GM19099 (cell line): ENCODE measurements around the gene ERICH6.

ENCODE experiments used
- POLR2A ChIP-seq: IDR thresholded peaks from 3 replicates; pipeline ENCODE4 v1.6.1; 2011; ENCODE audit warnings: low read depth; ENCODE audit not compliant: insufficient read length; ENCODE audit errors: extremely low read depth

The ERICH6 gene

DNA sequence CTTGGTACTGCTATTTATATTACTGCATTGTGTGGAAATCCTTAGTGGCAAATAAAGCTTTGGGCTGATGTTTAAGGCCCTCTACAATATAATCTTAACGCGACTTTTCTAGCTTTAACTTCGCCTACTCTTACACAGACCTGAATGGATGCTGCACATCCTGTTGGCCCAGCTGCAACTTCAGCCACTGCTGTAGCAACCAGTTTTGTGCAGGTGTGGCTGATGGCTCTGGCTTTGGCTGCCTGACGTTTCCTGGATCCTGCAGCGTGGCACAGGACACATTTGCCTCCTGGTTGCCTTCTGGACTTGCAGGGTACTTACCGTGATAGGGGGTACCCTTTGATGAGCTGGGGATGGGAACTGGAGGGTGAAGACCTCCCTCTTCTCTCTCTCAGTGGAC lies 20.2 kb upstream of the ERICH6 start:
- no peak for TF ChIP-seq POLR2A

DNA sequence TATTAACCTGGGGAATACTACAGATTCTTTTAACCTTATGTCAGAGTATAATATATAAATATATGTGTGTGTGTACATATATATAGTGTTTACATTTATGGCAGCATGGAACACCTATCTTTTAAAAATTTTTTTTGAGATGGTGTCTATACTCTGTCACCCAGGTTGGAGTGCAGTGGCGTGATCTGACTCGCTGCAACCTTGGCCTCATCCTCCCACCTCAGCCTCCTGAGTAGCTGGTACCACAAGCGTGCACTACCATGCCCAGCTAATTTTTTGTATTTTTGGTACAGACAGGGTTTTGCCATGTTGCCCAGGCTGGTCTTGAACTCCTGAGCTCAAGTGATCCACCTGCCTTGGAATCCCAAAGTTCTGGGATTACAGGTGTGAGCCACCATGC lies 18.5 kb upstream of the ERICH6 start:
- TF ChIP-seq POLR2A = no peak

DNA sequence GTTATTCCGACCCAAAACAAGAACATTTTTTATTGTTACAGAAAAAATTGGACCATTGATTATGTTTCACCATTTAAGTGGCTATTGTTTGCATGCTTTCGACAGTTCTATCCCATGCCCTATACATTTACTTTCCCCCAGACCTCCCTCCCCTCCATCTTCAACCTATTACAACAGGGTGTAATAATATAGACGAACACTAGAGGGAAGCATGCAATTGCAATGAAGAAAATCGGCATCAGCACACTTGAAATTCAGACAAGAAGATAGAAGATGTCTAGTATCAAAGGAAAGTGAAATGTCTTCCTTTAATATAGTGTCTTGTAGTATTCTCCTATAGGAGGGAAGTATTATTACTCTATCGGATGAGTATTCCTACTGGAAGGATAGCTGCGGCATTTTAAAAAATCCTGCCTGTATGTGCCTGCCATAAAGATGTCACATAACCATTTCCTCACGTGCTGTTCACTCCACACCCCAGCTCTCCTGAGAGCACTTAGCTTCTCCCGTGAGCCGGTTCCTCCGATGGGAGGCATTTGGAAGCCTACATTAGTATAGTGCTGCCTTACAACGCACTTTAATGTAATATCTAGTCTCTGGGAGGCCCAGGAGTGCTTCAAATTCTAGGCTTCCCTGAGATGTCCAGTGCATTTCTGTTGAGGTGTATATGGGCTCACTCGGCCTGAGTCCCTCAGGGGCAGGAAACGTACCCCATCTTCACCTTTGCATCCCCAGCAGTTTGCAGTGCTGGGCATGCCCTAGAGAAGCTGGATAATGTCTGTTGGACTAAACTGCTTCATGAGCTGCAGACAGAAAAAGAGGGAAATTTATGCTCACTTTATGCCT lies 17.8 kb upstream of the ERICH6 start:
- no peak for TF ChIP-seq POLR2A

GRCh38 chr3:150720444-150720843 lies 16.7 kb upstream of the ERICH6 start:
- no peak for TF ChIP-seq POLR2A

DNA sequence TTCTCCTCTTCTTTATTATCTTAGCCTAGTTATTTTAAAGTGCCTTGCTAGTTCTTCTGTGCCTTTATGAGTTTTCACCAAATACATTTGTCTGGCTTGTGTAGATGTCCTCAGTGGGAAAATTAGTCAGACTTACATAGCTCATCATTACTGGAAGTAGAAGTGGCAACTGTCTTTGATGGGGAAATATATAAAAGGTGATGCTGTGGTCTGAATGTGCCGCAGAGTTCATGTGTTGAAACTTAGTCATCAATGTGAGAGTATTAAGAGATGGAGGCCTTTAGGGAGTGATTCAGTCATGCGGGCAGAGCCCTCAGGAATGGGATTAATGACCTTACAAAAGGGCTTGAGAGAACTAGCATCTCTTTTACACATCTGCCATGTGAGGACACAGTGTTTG lies 6.4 kb upstream of the ERICH6 start:
- TF ChIP-seq POLR2A = no peak

- no peak for TF ChIP-seq POLR2A
Observed at GRCh38 chr3:150703299-150703755, 393 bp downstream of the ERICH6 start.

- no peak for TF ChIP-seq POLR2A
Observed at GRCh38 chr3:150699068-150699639, 4.6 kb downstream of the ERICH6 start.

DNA sequence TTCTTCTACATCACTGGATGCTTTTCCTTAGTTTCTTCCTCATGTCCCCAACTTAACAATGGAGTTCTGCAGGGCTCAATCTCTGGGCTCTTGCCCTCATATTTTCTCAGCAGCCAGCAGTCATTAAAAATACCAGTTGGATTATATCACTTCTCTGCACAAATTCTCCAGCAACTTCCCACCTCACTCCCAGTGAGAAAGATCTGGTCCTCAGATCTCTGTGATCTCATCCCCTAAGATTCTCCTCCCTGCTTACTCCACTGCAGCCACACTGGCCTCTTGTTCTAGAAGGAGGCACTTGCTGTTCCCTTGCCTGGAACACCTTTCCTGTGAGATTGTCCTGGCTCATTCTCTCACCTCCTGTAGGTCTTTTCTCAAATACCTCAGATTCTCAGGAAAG lies 6.1 kb downstream of the ERICH6 start:
- TF ChIP-seq POLR2A = no peak

DNA sequence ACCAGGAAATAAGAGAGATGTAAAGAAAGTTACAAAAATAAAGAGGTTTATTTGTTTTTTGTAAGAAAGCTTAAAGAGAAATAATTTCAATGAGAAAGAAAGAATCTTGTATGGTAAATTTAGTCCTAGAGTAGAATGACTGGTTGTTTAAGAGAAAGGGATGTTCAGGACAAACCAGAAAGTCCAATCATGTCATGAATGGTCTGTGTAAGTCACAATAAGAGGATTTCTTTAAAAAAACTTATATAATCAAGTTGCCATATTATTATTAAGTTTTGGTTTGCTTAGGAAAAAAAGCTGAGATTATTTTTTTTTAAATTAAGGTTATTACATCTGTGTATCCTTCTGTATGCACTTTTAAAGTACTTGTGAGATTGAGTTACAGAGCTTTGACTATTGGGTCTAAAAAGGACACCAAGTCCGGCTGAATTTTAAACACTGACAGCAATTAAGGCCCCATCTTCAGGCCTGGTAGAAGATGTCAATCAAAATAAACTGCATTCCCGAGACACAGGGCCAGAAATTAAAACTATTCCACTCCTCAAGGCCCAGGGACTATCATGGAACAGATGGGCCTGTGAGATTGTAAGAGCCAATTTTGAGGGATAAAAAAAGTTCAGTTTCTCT lies 12.2 kb downstream of the ERICH6 start:
- no peak for TF ChIP-seq POLR2A

GRCh38 chr3:150687613-150688012 lies 16.1 kb downstream of the ERICH6 start:
- TF ChIP-seq POLR2A = no peak

- no peak for TF ChIP-seq POLR2A
Observed at GRCh38 chr3:150682824-150683223, 20.9 kb downstream of the ERICH6 start.

DNA sequence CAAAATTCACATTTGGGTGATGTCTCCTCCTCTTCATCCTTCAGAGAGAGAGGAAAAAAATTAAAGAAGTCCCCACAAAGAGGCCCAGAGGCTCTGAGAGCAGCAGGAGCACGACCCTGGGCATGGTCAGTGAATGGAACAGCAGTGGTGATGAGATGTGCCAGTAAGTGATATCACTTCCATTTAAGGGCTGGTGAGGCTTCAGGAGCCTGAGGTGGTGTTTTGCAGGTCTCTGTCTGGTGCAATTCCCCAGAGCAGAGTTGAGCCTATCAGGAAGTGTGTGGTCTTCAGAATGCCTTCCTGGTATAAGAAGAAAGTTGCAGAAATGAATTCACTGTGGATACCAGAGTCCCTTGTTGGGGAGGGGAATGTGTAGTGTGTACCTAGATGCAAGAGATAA lies 21.4 kb downstream of the ERICH6 start:
- TF ChIP-seq POLR2A = no peak

DNA sequence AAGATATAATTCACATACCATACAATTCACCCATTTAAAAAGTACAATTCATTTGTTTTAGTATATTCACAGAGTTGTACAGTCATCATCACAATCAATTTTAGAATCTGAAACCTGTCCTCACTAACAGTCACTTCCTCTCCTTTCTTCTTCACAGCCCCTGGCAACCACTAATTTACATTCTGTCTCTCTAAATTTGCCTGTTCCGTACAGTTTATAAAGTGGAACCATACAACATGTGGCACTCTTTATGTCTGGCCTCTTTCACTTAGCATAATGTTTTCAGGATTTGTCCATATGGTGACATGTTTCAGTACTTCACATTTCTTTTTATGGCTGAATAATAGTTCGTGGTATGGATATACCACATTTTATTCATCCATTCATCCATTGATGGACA lies 22.7 kb downstream of the ERICH6 start:
- no peak for TF ChIP-seq POLR2A

DNA sequence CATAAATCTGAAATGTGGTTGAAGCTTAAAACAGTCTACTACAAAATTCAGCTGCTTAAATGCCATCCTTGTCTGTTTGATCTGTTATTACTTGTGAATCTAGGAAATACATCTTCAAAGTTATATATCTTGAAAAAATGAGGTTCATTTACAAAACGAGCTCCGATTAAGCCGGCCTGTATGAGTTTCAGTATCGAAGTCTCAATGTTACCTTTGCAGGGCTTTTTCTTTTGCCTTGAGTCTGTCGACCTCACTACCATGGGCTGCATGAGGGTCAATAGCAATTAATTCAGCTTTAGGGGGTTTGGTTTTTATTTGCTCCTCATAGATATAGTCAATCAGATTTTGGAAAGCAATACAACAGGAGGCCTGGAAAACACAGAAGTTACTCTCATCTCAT lies 23.2 kb downstream of the ERICH6 start:
- TF ChIP-seq POLR2A = no peak

DNA sequence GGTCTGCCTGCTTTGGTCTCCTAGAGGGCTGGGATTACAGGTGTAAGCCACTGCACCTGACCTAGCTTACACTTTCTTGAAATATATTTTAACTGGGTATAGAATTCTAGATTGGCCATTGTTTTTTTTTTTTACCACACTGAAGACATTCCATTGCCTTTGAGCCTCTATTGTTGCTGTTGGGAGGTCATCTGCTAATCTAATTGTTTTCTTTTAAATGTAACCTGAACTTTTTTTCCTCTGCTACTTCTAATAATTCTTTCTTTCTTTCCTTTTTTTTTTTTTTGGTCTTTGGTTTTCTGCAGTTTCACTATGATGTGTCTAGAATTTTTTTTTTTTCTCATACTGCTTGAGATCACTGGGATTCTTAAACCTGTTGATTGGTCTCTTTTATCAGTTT lies 28.1 kb downstream of the ERICH6 start:
- no peak for TF ChIP-seq POLR2A

GRCh38 chr3:150673966-150674365 lies 29.8 kb downstream of the ERICH6 start:
- no peak for TF ChIP-seq POLR2A
